Hematopoietic multipotent progenitor cell treated with erythropoietin and hydrocortisone succinate and interleukin-3 and kit ligand, for 8 days (in vitro differentiated cells): ENCODE results near the gene TJP3.
"Not testable (repeated sequence)": the region's sequence is repeated elsewhere in the genome, so short reads cannot be mapped to it uniquely, and the experiment has no call there.

Source experiments
- DNase-seq: peaks from one replicate; pipeline ENCODE4 v3.0.0-alpha.2; 2015

The TJP3 gene

DNA sequence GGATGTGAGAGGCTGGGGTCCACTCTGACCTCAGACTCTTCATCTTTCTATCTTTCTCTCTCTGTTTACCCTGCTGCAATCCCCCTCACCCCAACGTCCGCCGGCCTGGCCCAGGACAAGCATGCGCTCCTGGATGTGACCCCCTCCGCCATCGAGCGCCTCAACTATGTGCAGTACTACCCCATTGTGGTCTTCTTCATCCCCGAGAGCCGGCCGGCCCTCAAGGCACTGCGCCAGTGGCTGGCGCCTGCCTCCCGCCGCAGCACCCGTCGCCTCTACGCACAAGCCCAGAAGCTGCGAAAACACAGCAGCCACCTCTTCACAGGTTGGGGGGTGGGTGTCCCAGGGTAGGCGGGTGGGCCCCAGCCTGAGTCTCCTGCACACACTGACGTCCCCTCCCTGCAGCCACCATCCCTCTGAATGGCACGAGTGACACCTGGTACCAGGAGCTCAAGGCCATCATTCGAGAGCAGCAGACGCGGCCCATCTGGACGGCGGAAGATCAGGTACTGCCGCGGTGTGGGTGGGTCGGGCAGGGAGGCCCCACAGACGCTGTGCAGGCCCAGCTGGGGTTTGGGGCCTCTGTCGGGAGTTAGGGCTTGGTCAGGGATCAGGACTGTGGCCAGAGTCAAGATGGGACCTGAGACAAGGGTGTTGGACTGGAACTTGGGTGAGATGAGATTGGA lies 38.3 kb downstream of the TJP3 start:
- no peak for DNase-seq

DNA sequence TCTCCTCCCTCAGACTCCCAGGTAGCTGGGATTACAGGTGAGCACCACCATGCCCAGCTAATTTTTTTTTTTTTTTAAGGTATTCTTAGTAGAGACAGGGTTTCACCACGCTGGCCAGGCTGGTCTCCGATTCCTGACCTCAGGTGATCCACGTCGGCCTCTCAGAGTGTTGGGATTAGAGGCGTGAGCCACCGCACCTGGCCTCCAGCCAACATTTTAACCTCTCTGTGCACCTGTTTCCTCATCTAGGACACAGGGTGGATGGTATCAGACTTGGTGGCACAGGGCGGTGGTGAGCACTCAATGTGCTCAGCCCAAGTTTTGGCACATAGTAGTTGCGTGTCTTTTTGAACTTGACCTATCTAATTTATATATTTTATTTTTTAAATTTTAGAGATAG lies 40.8 kb downstream of the TJP3 start:
- DNase-seq, result no peak

DNA sequence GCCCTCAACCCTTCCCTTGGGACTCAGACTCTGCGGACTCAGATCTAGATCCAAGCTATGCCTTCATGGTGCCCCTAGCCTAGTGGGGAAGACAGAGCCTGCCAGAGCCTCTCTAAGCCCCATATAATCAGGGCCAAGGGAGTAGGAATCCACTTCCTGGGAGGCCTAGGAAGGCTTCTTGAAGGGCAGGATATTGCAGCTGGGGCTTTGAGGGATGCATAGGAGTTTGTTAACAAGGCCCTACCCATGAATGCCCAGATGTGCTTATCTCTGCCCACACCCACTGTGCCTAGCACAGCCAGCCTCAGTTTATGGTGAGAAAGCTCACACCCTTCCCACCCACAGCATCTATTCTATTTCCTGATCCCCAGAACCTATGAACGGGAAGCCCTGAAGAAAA lies 42.0 kb downstream of the TJP3 start:
- peak; percentile 34 for DNase-seq

DNA sequence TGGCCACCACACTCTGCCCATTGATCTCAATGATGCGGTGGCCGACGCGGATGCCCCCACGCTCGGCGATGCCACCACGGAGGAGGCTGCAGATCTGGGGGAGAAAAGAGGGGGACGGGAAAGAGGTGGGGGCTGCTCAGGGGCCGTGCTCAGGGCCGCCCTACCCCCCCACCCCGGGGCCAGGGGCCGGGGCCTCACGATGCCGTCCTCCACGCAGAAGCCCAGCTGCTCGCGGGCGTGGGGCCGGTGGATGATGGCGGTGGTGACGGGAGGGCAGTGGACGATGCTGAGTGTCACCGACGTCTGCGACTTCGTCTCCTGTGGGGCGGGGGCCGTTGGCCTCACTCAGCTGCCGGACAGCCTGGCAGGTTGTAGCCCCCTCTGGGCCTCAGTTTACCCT lies 43.1 kb downstream of the TJP3 start:
- DNase-seq, result no peak

DNA sequence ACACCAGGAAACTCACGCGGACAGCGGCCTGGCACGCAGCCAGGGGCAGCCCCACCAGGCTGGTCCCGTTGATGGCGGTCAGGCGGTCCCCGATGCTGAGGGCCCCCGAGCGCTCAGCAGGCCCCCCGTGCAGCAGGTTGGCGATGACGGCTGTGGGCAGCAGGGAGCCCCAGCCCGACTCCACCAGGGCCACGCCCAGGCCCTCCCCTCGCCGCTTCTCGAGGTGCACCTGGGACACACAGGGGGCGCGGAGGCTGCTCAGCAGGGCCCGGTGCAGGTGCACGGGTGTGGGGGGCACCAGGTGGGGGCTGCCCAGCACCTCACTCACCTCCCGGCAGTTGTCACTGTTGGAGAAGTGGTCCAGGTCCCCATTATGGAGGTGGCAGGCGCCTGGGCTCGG lies 44.3 kb downstream of the TJP3 start:
- DNase-seq, result no peak

DNA sequence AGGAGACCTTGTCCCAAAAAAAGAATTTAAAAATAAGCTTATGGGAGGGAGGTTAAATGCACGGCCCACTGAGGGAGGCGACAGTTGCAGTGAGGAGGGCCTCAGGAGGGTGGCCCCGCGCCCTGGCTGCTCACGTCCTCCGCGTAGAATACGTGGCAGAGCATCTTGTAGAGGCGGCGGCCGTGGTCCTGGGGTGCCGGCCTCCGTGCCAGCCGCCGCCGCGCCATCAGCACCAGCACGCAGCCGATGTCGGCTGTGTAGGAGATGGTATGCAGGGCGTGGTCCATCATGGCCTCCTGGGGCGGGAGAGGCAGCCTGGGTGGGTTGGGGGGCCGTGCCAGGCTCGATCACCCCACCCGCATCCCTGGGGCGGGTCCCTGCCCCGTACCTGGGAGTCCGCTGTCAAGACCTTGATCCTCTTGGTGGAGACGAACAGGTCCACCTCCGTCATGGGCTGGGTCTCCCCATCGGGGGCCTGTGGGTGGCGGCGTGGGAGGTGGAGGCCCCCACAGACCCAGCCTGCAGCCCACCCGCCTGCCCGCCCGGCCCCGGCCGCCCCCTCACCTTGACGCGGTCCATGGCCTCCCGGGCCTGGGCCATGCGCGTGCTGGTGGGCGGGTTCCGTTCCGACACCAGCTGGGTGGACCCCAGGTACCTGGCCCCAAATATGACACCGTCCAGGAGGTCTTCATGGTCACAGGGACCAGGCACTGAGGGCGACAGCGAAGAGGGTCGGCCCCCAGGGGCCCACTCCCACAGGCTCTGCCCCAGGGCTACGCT lies 45.6 kb downstream of the TJP3 start:
- DNase-seq, result no peak

DNA sequence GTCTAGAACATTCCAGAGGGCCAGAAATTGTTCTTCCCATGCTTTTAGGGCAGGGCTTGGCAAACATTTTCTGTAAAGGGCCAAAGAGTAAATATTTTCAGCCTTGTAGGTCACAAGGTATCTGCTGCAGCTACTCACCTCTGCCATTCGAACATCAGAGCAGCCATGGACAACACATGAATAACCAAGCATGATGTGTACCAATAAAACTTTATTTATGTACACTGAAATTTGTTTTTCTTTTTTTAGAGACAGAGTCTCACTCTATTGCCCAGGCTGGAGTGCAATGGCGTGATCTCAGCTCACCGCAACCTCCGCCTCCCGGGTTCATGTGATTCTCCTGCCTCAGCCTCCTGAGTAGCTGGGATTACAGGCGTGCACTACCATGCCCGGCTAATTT lies 49.5 kb downstream of the TJP3 start:
- not testable (repeated sequence) for DNase-seq

DNA sequence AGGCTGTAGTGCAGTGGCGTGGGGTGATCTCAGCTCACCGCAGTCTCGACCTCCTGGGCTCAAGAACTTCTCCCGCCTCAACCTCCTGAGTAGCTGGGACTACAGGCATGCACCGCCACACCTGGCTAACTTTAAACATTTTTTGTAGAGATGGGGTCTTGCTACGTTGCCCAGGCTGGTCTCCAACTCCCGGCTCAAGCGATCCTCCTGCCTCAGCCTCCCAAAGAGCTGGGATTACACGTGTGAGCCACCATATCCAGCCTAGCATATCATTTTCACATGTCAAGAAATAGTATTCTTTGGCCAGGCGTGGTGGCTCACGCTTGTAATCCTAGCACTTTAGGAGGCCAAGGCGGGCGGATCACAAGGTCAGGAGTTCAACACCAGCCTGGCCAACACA lies 50.1 kb downstream of the TJP3 start:
- DNase-seq, result not testable (repeated sequence)

DNA sequence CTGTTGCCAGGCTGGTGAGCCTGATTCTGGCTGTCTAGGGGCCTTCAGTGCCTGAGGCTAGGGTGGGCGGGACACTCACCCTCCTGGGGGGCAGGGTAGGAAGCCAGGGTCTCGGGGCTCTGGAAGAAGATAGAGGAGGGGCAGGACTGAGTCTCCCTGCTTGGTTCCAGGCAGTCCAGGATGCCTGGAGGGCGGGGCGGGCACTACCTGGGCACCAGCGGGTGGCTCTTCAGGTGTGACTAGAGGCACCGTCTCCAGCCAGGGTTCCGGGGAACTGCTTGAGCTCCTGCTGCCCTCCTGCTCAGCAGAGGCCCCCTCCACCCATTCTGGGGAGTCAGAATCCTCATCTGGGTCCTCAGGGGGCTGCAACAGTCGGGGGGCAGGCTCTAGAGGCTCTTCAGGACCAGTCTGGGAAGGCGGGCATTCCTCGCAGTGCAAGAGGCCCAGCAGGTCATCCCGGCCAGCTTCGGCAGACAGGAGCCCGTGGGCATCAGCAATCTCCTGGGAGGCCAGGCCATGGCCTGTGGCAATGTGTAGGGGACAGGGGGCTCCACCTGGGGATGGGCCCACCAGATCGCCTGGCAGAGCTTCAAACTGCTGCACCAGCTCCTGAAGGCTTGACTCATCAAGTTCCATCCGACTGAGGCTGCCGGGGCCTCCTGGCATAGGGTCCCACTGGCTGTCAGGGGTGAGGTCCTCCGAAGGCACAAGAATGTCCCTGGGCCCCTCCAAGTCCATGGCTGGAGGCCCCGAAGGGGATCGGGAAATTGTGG lies 51.5 kb downstream of the TJP3 start:
- no peak for DNase-seq

DNA sequence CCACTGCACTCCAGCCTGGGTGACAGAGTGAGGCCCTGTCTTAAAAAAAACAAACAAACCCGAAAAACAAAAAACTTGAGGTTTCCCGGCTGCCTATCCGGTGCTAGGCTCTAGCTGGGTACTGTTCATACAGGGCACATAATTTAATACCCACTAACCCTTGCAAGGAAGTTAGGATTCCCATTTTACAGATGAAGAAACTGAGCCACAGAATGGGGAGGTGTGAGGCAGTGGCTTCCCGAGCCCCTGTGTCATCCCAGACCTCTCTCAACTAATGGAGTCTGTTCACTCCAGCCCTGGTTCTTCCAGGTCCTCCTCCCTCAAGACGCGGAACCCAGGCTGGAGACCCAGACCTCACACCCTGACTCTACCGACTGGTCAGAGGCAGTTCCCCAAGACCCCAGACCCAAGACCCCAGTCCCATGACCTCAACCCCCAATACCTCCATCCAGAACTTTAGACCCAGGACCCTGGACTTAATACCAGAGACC lies 52.7 kb downstream of the TJP3 start:
- DNase-seq, result no peak

DNA sequence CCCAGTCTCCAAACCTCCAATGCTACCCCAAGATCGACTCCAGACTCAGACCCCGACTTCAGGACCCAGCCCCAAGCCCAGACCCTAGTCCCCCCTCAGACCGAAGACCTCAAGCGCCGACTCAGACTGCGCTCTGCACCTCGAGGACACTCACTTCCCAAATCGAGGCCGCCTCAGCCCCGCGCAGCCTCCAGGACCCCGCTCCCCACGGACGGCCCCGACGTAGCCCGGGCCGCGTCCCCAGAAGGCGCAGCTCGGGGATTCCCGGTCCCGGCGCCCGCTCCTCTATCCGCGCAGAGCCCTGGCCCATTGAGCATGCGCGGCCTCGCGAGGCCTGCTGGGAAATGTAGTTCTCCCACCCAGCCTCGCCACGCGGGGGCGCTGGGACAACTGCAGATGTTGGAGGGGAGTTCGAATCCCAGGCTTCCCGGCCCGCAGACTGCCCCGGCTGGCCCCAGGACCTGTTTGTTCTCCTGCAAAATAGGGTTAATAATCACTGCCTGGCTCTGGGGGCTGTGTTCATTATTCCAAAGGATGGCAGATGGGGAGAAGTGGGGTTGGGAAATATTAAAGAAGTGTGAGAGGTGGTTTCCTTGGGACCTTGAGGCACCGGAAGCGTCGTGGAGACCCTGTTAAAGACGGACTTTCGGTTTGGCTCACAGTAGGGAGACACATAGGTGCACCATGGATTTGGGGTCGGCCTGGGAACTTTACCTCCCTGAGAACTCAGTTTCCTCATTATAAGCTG lies 53.4 kb downstream of the TJP3 start, which contains the start of gene APBA3:
Gene APBA3 (minus strand): TSS at position 311 of the 748 bp plus-strand sequence. CDS start 1,428 bp downstream, outside the sequence.
- peak; percentile 93 for DNase-seq

DNA sequence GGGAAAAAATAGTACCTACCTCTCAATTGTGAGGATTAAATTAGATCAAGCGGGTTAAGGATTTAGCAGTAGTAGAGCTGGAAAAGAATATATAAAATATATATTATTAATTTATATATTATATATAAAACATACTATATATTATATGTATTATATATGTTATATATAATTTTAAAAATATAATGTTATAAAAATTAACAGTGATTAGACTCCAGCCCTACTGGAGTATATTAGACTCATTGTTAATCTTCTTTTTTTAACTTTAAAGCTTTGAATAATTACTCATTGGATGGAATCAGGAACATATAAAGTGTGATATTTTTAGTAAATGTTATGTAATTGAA lies 53.9 kb downstream of the TJP3 start:
- no peak for DNase-seq

DNA sequence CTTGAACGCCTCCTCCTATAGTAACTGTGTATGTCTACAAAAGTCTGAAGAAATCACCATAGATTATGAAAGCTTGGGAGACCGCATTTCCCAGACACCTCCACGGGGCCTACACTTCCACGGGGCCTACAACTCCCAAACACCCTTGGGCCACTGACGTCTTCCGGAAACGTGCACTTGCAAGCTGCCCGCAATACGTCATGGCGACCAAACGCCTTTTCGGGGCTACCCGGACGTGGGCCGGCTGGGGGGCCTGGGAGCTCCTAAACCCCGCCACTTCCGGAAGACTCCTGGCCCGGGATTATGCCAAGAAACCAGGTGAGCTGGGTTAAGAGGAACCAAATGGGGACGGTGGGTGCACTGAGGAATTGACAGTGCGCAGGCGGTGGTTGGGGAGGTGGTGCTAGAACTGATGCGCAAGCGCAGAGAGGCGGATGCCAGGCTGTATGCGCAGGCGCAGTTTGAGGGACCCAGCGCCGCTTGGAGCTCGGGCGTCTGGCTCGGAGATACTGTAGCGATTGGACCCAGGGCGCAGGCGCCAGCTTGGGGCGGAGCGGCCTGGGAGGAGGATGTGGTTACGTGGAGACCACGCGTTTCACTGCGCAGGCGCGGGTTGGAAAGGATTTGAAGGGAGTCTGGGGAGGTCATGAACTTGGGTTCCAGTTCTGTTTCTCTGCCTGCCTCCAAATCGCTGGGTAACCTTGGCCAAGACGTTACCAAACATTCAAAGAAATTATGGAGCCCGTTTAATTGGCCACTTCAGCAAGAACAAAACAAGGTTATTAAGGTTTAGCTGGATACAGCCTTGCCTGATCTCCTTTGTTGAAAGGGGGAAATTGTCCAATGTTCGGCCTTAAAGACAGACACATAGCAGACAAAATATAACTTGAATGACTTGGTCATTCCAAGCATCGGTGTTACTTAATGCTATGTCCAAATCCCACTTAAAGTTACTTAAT lies 54.6 kb downstream of the TJP3 start, which contains the start of gene MRPL54:
Gene MRPL54 (plus strand): TSS at position 182 of the 959 bp plus-strand sequence. CDS start 19 bp downstream, at position 201.
- peak; percentile 99 for DNase-seq

DNA sequence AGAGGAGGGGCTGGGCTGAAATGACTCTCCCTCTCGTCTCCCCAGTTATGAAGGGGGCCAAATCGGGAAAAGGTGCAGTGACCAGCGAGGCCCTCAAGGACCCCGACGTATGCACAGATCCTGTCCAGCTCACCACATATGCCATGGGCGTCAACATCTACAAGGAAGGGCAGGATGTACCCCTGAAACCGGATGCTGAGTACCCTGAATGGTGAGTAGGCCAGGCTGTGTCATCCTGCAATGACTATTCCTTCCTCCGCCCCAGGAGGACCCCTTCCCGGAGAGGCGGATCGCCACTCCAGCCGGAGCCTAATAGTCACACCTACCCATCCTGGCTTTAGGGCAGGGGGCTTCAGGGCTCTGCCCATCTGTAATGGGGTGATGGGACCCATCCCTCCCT lies 56.9 kb downstream of the TJP3 start:
- no peak for DNase-seq

DNA sequence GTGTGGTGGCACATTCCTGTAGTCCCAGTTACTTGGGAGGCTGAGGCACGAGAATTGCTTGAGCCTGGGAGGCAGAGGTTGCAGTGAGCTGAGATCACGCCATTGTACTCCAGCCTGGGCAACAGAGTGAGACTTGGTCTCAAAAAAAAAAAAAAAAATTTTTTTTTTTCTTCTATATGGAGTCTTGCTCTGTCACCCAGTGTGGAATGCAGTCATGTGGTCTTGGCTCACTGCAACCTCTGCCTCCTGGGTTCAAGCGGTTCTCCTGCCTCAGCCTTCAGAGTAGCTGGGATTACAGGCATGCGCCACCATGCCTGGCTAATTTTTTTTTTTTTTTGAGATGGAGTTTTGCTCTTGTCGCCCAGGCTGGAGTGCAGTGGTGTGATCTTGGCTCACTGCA lies 57.6 kb downstream of the TJP3 start:
- DNase-seq, result not testable (repeated sequence)

DNA sequence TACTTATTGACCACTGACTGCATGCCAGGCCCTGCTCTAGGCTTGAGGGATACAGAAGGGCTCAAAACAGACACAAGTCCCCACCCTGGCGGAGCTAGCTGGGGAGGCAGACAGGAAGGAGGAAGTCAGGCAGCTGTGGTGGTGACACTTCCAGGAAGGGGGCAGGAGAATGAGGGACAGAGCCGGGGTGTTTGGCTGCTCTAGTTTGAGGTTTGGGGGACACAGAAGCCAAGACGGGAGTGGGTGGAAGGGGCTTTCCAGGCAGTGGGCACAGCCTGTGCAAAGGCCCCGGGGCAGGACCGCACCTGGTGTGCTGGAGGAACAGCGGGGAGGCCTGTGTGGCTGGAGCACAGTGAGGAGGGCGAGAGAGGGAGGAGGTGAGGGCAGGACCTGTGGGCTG lies 58.3 kb downstream of the TJP3 start:
- DNase-seq, result no peak

DNA sequence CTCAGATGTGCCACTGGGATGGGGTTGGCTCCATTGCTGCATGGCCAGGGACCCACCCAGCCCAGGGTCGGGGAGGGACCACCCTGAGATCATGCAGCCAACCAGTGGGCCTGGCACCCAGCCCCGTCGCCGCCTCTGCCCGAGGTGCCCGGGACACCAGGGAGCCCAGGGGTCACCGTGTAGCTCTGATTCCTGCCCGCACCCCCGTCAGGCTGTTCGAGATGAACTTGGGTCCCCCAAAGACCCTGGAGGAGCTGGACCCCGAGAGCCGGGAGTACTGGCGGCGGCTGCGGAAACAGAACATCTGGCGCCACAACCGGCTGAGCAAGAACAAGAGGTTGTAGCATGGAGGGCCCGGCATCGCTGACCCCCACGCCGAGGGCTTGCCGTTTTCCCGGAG lies 58.9 kb downstream of the TJP3 start:
- DNase-seq, result no peak

DNA sequence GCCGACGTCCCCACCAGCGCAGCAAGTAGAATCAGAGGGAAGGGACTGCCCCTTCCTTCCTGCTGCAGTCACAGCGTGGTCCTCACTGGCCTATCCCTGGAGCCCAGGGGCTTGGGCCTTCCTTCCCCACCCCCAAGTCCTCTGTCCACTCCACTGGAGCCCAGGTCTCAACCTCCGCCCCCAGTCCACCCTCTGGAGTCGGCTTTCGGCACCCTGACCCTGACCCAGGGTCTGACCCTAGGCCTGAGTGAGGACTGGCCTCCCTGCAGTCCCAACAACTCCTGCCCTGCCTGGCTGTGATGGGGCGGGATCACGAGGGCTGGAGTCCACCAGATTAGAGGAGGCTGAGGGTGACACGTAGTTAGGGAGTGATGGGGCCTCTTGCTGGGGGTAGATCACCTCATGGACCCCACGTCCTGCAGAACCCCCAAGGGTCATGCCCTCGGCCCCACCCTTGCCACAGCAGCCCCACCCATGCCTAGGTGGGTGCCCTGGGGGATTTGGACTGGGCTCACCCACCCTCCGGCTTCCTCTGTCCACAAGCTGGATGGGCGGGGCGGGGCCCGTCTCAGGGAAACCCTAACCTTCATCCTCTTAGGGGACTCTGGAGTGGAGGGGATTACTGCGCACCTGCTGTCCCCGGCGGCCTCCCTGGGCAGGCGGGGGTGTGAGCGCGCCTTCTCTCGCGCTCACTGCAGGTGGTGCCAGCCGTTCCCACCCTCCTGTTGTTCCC lies 60.0 kb downstream of the TJP3 start:
- DNase-seq, result no peak

DNA sequence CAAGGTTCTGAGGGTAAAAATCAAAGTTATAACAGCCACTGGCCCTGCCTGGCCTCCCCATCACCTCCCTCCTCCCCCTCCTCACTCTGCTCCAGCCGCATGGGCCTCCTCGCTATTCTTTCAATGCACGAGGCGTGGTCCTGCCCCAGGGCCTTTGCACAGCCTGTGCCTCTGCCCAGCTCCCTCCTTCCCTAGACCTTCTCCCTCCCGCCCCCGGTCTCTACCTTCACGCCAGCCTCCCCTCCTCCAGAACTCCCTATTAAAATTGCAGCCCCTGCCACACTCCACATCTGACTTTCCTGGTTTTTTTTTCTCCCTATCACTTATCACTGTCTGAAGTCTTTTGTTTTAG lies 60.5 kb downstream of the TJP3 start:
- no peak for DNase-seq

DNA sequence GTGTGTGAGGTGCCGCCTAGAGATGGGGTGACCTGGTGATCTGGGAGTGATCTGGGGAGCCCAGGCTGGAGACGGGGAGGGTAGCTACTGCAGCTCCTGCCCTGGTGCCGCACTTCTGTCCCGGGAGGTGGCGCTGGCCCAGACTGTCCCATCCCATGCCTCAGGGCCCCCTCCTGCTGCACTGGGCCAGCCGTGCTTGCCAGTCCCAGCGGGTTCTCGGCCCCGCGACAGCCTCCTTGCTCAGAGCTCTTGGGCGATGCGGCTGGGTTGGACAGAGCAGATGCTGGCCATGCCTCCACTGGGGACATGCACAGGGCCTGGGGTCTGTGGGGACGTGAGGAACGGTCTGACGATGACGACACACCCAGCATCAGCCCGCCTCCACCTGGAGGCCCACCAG lies 61.3 kb downstream of the TJP3 start:
- DNase-seq, result no peak
